RWPE2 (cell line): Measurements from ENCODE around the gene PLIN4.

ENCODE experiments used
- ATAC-seq: fragments of 200-7000 bp; cut with Tn5 transposase; 3 replicates; pipeline ENCODE4 v1.9.1; 2021; ENCODE audit warnings: low read depth
- DNase-seq: peaks from one replicate; pipeline ENCODE4 v3.0.0-alpha.2; 2020; ENCODE audit warnings: low spot score
- H3K27ac ChIP-seq: fragments of 450-650 bp; 2 replicates; pipeline ENCODE4 v1.5.1; 2017; ENCODE audit warnings: mild to moderate bottlenecking; ENCODE audit not compliant: poor library complexity, severe bottlenecking
- H3K27me3 ChIP-seq: fragments of 250-450 bp; sonication (Bioruptor Pico); 2 replicates; pipeline ENCODE4 v1.5.1; 2021; ENCODE audit warnings: mild to moderate bottlenecking, moderate library complexity; ENCODE audit not compliant: insufficient read depth, poor library complexity, severe bottlenecking
- H3K36me3 ChIP-seq: fragments of 250-450 bp; sonication (Bioruptor Pico); 2 replicates; pipeline ENCODE4 v1.5.1; 2020; ENCODE audit warnings: low read depth, mild to moderate bottlenecking, moderate library complexity
- H3K4me1 ChIP-seq: fragments of 250-450 bp; sonication (Bioruptor Pico); 2 replicates; pipeline ENCODE4 v1.5.1; 2021; ENCODE audit warnings: mild to moderate bottlenecking, moderate library complexity; ENCODE audit not compliant: insufficient read depth, poor library complexity, severe bottlenecking
- H3K4me3 ChIP-seq: fragments of 250-450 bp; sonication (Bioruptor Pico); 2 replicates; pipeline ENCODE4 v1.5.1; 2021; ENCODE audit warnings: mild to moderate bottlenecking, moderate library complexity; ENCODE audit not compliant: severe bottlenecking
- H3K9me3 ChIP-seq: fragments of 250-450 bp; sonication (Bioruptor Pico); 2 replicates; pipeline ENCODE4 v1.5.1; 2021; ENCODE audit warnings: mild to moderate bottlenecking, moderate library complexity; ENCODE audit not compliant: severe bottlenecking
- TF ChIP-seq, protein P1 (sequence below): fragments of 450-650 bp; IDR thresholded peaks from one replicate; pipeline ENCODE4 v1.5.1; 2017; ENCODE audit warnings: mild to moderate bottlenecking, moderate library complexity; ENCODE audit not compliant: poor library complexity, severe bottlenecking

PLIN4 gene

GRCh38 chr19:4453232-4454179 is 64.8 kb downstream of the PLIN4 start:
- no peaks in the 10 kb centered on the region for H3K9me3 ChIP-seq
- H3K27ac ChIP-seq = no peak overlapping the region
- H3K27me3 ChIP-seq = no peaks in the 10 kb centered on the region
- no peak for ATAC-seq
- H3K4me3 ChIP-seq = no peak overlapping the region
- no peak for DNase-seq
- TF ChIP-seq, protein P1, sequence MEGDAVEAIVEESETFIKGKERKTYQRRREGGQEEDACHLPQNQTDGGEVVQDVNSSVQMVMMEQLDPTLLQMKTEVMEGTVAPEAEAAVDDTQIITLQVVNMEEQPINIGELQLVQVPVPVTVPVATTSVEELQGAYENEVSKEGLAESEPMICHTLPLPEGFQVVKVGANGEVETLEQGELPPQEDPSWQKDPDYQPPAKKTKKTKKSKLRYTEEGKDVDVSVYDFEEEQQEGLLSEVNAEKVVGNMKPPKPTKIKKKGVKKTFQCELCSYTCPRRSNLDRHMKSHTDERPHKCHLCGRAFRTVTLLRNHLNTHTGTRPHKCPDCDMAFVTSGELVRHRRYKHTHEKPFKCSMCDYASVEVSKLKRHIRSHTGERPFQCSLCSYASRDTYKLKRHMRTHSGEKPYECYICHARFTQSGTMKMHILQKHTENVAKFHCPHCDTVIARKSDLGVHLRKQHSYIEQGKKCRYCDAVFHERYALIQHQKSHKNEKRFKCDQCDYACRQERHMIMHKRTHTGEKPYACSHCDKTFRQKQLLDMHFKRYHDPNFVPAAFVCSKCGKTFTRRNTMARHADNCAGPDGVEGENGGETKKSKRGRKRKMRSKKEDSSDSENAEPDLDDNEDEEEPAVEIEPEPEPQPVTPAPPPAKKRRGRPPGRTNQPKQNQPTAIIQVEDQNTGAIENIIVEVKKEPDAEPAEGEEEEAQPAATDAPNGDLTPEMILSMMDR = no peak
- peaks cover 50% of the 10 kb centered on the region for H3K36me3 ChIP-seq
- H3K4me1 ChIP-seq = peaks cover 12% of the 10 kb centered on the region

GRCh38 chr19:4452230-4452990 is 65.9 kb downstream of the PLIN4 start:
- TF ChIP-seq, protein P1 = no peak
- ATAC-seq (no peak), DNase-seq (no peak)
- Histone ChIP-seq H3K4me3 (no peak overlapping the region), H3K9me3 (no peaks in the 10 kb centered on the region), H3K27me3 (no peaks in the 10 kb centered on the region), H3K4me1 (peaks cover 12% of the 10 kb centered on the region), H3K27ac (no peak overlapping the region), H3K36me3 (peaks cover 61% of the 10 kb centered on the region)
